ENCODE data around the gene CAMKK1.

DNA sequence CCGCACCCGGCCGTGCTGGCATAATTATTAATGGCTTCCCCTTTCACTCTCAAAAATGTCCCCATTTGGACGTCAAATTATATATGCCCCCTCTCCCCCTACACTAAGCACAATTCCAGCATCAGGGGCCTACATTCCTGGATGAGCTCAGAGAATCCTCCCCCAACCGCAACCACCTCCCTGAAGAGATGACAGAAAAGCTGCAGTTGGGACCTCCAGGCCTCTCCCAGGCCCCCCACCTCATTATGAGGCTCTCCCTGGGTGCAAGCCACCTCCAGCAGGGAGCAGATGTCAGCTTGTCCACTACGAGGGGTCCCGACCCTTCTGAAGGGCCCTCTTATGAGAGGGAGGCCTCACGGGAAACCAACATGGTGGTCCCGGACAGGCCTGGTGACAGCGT lies 28.3 kb downstream of the CAMKK1 start:
- TF ChIP-seq, protein P1, sequence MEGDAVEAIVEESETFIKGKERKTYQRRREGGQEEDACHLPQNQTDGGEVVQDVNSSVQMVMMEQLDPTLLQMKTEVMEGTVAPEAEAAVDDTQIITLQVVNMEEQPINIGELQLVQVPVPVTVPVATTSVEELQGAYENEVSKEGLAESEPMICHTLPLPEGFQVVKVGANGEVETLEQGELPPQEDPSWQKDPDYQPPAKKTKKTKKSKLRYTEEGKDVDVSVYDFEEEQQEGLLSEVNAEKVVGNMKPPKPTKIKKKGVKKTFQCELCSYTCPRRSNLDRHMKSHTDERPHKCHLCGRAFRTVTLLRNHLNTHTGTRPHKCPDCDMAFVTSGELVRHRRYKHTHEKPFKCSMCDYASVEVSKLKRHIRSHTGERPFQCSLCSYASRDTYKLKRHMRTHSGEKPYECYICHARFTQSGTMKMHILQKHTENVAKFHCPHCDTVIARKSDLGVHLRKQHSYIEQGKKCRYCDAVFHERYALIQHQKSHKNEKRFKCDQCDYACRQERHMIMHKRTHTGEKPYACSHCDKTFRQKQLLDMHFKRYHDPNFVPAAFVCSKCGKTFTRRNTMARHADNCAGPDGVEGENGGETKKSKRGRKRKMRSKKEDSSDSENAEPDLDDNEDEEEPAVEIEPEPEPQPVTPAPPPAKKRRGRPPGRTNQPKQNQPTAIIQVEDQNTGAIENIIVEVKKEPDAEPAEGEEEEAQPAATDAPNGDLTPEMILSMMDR (IDR thresholded peaks at IDR 0.05; ENCODE audit: borderline replicate concordance, extremely low read depth, low read length, poor library complexity, severe bottlenecking), result no peak
- no peak for TF ChIP-seq EZH2 (IDR thresholded peaks at IDR 0.05; ENCODE audit: borderline replicate concordance, low read depth, low read length, severe bottlenecking)

Data from DND-41 (cell line).